Fibroblast of villous mesenchyme (primary cell): ENCODE results near the gene PSMB2. TPM values are rescaled to one million over a fixed set of nuclear protein-coding genes. Genes with fewer than 3 reads are reported as not detected.
A peak's percentile ranks its signal among the peaks of the same experiment; 100 is the strongest.

Experiments
- DNase-seq: peaks from one replicate; pipeline ENCODE4 v3.0.0-alpha.2; 2010; ENCODE audit warnings: low read depth
- H3K4me3 ChIP-seq: 2 replicates; pipeline ENCODE4 v1.5.1; 2011; ENCODE audit warnings: low read depth, mild to moderate bottlenecking, low read length
- CTCF ChIP-seq: IDR thresholded peaks from 2 replicates; pipeline ENCODE4 v1.5.1; 2012; ENCODE audit warnings: low read depth, mild to moderate bottlenecking, low read length; ENCODE audit not compliant: insufficient read depth
- total RNA-seq: library from RNA; depleted of rRNA; stranded (reverse); fragments of >200 nt; gene quantifications from 2 replicates; pipeline ENCODE4 v1.2.3, GENCODE V29; 2012

Gene PSMB2
- total RNA-seq, 1 donor: 21.2 TPM

GRCh38 chr1:35561972-35562680 is 79.2 kb downstream of the PSMB2 start:
- no peak for TF ChIP-seq CTCF
- no peak overlapping the region for H3K4me3 ChIP-seq
- no peak for DNase-seq

- DNase-seq: no peak
- no peak overlapping the region for H3K4me3 ChIP-seq
- TF ChIP-seq CTCF: no peak
Measured at GRCh38 chr1:35561297-35561971, 79.9 kb downstream of the PSMB2 start.

- TF ChIP-seq CTCF: no peak
- H3K4me3 ChIP-seq: no peak overlapping the region
- DNase-seq: no peak
Measured at GRCh38 chr1:35560256-35561225, 80.8 kb downstream of the PSMB2 start.

DNA sequence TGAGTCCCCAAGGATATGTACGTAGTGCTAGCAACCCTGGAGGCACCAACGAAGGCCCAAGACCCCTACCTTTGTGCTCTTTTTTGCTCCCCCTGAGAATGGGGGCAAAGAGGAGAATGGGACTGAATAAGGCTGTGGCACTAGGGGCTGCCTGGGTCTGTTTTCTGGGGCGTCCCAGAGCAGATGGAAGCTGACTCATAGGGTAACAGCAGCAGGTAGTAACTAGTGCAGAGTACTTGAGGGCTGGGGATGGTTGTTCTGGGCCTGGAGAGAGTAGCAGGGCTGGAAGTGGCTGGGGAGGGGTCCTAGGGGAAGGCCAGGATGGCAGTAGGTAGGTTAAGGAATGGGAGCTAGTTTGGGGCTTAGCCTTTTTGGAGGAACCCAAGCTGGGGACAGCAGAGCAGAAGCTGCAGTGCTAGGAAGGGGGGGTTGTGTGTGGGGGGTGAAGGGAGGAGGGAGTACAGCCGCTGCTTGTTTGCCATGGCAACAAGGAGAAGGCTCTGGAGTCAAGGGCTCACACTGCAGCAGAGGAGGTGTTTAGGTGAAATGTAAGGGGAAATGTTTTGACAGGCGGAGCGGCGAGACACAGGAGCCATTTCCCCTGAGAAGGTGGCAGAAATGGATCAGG is 81.9 kb downstream of the PSMB2 start:
- no peak for DNase-seq
- TF ChIP-seq CTCF: no peak
- no peak overlapping the region for H3K4me3 ChIP-seq

- no peak for DNase-seq
- TF ChIP-seq CTCF: no peak
Measured at GRCh38 chr1:35558374-35559316, 82.7 kb downstream of the PSMB2 start.

More at GRCh38 chr1:35558374-35559316, 82.7 kb downstream of the PSMB2 start:
- H3K4me3 ChIP-seq: peak overlapping the region; percentile 94
